A204.1 (cell line): ENCODE results near the gene CCDC91.
"Not testable (repeated sequence)": the region's sequence is repeated elsewhere in the genome, so short reads cannot be mapped to it uniquely, and the experiment has no call there.

Experiments
- FAIRE-seq: peaks from 2 replicates; lab custom pipeline; 2012; peaks lifted over from hg19 to GRCh38; lab: Jason Lieb, UNC

The CCDC91 gene

GRCh38 chr12:28184375-28184774 lies 5.9 kb upstream of the CCDC91 start:
- no peak for FAIRE-seq

GRCh38 chr12:28186500-28186899 lies 3.8 kb upstream of the CCDC91 start:
- FAIRE-seq = no peak

- no peak for FAIRE-seq
These were observed 404 bp upstream of the CCDC91 start for GRCh38 chr12:28189784-28190320.

- FAIRE-seq = no peak
These were observed 1.1 kb downstream of the CCDC91 start for GRCh38 chr12:28191051-28192048.

- no peak for FAIRE-seq
These were observed 1.9 kb downstream of the CCDC91 start for GRCh38 chr12:28192125-28192524.

GRCh38 chr12:28194621-28195020 lies 4.4 kb downstream of the CCDC91 start:
- not testable (repeated sequence) for FAIRE-seq

- not testable (repeated sequence) for FAIRE-seq
These were observed 10.9 kb downstream of the CCDC91 start for GRCh38 chr12:28201136-28201535.

GRCh38 chr12:28202374-28203130 lies 12.3 kb downstream of the CCDC91 start:
- FAIRE-seq = no peak

- peak; percentile 77 for FAIRE-seq
These were observed 19.5 kb downstream of the CCDC91 start for GRCh38 chr12:28209782-28210181.

GRCh38 chr12:28212182-28212581 lies 21.9 kb downstream of the CCDC91 start:
- FAIRE-seq = no peak

- FAIRE-seq = no peak
These were observed 24.8 kb downstream of the CCDC91 start for GRCh38 chr12:28215021-28215420.

- FAIRE-seq = no peak
These were observed 25.8 kb downstream of the CCDC91 start for GRCh38 chr12:28216016-28216415.

GRCh38 chr12:28217805-28218204 lies 27.5 kb downstream of the CCDC91 start:
- no peak for FAIRE-seq

GRCh38 chr12:28218875-28219274 lies 28.6 kb downstream of the CCDC91 start:
- no peak for FAIRE-seq

GRCh38 chr12:28219827-28220226 lies 29.6 kb downstream of the CCDC91 start:
- FAIRE-seq = no peak

GRCh38 chr12:28222081-28222700 lies 31.9 kb downstream of the CCDC91 start:
- FAIRE-seq = no peak

- FAIRE-seq = no peak
These were observed 32.8 kb downstream of the CCDC91 start for GRCh38 chr12:28223025-28223554.

- FAIRE-seq = no peak
These were observed 33.6 kb downstream of the CCDC91 start for GRCh38 chr12:28223858-28224257.

- FAIRE-seq = no peak
These were observed 36.4 kb downstream of the CCDC91 start for GRCh38 chr12:28226705-28227104.

GRCh38 chr12:28227251-28227650 lies 37.0 kb downstream of the CCDC91 start:
- no peak for FAIRE-seq

GRCh38 chr12:28231248-28231647 lies 41.0 kb downstream of the CCDC91 start:
- FAIRE-seq = no peak
